Stimulated activated naive CD8-positive, alpha-beta T cell treated with anti-CD3 and anti-CD28 coated beads, Interleukin-15, Interleukin-2, amounts not matched to agents 100 U/mL and 50 U/mL, for 24 hours (primary cell): ENCODE results near the gene TERC.

Source experiments
- ATAC-seq: fragments of 150-1000 bp; cut with Tn5 transposase; one replicate; pipeline ENCODE4 v1.10.0; 2021
- DNase-seq: peaks from one replicate; pipeline ENCODE4 v3.0.0; 2021

Gene TERC

DNA sequence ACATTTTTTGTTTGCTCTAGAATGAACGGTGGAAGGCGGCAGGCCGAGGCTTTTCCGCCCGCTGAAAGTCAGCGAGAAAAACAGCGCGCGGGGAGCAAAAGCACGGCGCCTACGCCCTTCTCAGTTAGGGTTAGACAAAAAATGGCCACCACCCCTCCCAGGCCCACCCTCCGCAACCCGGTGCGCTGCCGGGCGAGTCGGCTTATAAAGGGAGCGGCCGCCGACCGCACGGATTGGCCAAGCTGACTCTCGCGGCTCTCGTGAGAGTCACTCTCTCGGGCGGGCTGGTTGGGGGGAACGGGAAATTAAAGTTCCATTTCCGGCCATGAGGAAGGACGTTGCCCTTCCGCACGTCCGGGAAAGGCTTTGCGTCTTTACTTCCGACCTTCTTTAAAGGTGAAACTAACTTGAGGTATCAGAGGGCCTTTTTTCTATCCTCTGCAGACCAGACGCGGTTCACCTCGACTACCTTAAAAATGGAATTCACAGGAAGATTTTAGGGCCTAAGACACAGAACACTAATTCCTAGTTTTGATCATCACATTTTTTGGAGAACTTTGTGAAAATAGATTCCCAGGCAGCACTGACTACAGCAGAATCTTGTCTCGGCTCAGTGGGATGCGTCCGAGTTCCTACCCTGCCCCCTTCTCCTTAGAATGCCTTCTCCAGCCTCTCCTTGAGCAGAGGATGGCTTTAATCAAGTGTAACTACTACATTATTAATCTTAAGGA, at the start of gene TERC:
Gene TERC (minus strand): TSS at position 179 of the 731 bp plus-strand sequence.
- ATAC-seq (peak; percentile 89), DNase-seq (peak; percentile 92)

DNA sequence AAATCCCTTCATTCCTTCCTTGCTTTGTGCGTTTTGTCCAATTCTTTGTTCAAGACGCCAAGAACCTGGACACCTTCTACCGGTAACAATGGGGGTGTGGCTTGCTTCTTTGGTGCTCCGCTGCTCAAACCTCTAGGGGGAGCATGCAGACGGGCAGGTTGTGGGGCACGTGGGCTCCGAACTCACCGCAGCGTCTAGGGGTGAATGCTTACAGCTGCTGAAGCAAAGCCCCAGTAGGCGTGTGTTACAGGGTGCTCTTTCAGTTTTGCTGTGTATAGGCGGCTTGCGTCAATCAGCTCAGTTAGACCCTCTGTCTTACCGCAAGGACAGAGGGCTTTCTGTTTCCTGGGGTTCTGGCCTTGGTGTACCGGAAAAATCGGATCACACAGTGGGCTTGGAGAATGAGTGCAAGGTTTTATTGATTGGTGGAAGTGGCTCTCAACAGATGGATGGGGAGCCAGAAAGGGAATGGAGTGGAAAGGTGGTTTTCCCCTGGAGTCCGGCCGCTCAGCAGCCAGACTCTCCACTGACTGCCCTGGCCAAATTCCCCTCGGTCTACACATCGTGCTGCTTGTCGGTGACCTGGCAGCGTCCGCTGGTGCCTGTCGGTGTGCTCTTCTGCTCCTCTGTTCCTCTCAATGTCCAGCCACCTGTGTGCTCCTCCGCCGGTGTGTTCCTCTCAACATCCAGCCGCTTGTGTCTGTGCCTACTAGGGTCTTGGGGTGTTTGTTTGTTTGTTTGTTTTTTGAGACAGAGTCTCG, 49.1 kb upstream of the TERC start:
- ATAC-seq: peak; percentile 91
- DNase-seq: peak; percentile 77

DNA sequence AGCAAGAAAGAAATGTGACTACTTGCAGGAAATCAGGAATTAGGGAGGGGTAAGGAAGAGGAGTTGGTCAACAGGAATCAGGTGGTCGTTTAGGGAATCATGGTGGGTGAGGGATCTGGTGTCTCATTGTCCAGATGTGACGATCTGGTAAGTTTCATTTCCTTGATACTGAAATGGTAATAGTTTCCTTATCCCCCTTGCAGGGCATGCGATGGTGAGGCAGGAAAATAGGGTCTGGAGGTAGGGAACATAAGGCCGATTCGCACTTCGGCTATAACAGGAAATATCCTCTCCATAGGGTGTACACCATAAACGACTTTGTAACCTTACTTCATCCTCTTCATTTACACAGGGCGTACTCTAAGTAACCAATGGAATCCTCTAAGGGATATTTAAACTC, 48.4 kb upstream of the TERC start:
- DNase-seq (no peak), ATAC-seq (no peak)

DNA sequence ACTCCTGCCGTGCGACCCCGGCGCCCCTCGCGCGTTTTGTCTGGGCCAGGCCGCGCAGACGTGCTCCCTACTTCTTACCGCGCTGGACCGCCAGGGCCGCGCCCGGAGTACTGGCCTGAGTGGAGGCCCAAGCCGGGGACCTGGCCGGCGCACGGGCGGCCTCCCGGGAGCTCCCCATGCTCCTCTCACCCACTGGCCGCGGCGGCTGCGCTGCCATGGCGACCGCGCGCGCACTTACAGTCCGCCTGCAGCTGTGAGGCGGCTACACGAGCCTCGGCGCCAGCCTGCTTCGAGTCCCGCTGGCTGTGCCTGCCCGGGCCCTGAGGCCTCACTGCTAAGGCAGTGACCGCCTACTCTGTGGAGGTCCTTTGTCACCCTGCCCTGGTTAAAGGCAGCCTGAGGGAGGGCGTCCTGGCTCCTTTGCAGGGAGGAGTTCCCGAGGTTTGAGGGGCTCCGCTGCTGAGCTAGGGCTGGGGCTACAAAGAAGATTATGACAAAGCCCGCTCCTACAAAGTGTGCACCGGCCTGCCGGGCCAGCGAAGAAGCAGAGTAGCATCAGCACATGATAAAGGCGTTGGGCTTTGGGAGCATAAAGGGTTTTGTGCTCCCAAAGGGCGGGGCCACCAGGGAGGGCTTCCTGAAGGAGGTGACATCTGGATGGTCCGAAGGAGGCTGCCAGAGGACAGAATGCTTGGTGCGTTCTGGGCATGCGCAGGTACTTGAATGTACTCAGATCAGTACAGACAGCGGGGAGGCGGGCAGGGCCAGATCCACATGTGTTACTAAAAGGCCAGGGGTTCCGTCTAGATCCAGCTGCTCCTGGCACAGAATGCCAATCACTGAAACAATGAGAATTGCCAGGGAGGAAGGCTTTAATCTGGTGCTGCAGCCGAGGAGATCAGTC, 47.7 kb upstream of the TERC start, which contains the start of the genes LRRC34 and LRRIQ4:
Gene LRRC34 (minus strand): TSS at position 573 of the 904 bp plus-strand sequence. CDS start 356 bp downstream, at position 217.
Gene LRRIQ4 (plus strand): TSS at position 539 of the 904 bp plus-strand sequence. CDS start 9,052 bp downstream, outside the sequence.
- ATAC-seq (peak; percentile 76), DNase-seq (peak; percentile 83)

DNA sequence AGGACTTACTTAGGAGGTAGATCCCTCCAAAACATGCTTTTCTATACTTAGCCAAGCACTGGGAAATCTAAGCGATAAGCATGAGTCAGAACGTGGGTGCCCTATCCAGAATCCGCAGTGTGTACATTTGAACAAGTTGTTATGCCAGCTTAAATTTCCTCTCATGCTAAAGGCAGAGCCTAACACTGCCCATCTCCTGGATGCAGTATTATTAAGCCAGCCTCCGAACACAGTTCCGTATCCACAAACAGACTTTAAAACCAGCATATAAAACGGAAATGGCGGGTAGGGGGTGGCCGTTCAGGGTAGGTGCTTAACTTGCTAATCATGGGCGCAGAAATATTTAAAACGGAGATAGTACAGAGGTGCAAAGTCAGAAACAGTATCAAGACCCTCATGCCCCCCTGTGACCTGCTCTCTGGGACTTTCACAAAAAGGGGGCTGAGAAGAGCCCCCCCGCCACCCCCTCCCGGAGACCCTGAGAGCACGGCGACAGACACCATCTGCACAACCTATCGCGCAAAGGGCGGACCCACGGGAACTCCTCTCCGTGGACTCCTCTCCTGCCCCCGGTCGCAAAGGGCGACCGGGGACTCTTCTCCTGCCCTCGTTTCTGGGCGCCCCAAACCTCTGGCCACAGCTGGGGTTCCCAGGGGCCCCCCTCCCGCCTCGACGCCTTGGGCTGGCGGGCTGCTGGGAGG, 46.9 kb upstream of the TERC start:
- peak; percentile 3 for ATAC-seq
- DNase-seq: no peak

DNA sequence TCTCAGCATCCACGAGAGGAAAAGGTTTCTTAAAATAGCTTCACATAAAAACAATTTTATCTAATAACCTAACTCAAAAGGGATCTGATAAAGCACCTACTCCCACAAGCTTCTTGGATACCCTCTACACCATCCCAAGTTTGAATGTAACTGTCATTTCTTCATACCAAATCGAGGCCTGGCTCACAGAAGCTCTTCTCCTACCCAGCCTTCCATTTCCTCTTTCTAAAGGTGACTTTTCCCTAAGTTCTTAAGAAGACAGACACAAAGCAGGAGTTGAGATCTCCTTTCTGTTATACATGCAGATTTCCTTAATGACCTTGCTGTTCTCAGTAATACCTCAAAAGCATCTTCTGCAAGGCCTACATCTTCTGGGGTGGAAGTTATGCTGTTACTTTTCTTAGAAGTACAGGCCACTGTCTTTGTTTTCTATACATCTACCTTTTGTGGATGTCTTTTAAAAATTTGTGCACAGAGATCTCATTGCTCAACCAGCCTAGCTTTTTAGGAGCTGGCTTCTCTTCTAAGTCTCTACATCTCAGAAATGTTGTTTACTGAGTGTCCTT, 44.5 kb upstream of the TERC start:
- ATAC-seq: no peak
- no peak for DNase-seq

DNA sequence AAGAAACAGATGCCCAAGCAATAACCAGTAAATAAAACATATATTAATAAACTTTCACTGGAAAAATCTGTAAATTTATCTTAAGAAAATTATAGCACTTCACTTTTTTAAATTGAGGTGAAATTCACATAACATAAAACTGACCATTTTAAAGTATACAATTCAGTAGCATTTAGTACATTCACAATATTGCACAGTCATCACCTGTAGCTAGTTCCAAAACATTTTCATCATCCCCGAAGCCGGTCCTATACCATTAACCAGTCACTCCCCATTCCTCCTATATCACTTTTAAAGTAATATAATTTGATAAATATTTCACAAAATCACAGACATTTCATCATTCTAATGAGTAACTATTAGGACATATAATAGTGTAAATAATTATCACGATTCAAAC, 39.8 kb upstream of the TERC start:
- DNase-seq: no peak
- ATAC-seq: no peak

DNA sequence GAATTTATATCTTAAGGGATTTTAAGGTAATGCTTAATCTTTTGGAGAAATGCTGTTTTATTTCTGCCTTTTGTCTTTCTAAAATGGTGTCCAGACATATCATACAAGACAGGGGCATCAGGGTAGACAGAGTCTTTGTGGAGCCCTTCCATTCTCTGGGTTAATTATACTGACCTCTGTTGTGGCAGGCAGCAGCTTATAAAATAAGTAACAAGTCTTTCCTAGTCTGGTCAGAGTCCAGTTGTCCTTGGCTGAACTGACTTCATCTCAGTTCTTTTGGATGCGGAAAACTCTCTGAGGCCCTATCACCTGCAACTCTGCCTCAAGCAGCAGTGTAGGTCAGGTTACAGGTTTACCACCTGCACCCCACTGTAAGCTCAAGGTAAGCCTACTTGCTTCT, 27.5 kb upstream of the TERC start:
- DNase-seq (no peak), ATAC-seq (no peak)

DNA sequence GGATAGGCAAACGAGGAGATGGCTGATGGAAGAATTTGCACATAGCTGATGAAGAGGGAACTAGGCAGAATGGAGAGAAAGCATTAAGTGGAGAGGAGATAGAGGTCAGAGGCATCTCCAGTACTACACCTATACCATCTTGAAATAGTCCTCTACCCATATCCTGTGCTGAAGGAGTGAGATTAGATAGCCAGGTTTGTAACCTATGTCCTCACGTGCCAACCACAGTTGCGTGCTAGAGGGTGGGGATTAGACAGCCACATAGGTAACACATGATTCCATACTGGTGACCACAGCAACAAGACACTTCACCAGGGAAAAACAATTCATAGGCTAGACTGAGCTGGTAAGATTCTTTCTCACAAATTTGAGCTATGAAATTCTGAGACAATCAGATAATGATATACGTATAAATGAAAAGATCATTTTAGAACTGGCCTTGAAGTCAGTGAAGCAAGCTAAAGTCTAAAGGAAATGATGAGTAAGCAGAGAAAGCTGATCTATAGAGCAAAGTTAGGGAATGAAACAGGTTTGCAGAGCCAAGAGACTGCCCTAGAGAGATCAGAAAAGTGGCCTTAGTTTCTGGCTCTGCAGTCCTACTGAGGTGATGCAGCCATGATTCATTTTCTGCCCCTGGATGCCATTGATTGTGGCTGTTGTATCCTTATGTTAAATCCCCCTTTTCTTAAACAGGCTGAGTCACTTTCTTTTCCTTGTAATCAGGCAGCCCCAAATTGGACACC, 26.0 kb upstream of the TERC start:
- DNase-seq (no peak), ATAC-seq (peak; percentile 23)

DNA sequence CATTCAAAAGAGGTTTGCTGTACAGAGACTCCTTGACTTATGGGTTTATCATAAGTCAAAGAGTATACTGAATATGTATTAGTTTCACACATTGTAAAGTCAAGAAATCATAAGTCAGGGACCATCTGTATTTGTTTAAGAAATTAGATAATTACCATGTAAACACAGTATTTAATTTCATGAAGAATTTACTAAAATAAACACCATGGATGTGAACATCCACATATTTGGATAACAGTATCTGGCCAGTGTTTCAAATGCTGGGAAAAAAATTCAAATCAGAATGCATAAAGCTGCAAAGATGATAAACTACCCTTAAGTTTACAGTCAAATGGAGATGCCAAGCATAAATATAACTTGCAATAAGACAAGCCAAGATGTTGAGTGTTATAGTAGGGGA, 25.4 kb upstream of the TERC start:
- DNase-seq: no peak
- no peak for ATAC-seq

DNA sequence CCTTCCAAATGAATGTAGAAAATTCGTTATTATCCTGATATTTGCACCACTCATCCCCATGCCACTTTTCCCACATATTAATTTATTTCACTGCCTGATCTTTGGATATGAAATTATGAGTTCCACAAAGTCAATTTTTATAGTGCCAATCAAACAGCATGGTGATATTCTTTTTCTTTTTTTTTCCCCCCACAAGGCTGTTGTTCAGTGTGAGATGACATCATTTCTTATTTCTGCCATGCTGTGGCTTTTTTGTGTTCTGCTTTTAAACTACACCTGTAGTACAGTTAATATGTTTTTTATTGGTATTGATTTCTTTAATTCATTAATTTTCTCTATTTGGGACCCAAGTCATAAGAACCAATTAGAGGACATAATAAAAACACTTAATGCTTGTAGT, 22.9 kb upstream of the TERC start:
- DNase-seq (no peak), ATAC-seq (no peak)

DNA sequence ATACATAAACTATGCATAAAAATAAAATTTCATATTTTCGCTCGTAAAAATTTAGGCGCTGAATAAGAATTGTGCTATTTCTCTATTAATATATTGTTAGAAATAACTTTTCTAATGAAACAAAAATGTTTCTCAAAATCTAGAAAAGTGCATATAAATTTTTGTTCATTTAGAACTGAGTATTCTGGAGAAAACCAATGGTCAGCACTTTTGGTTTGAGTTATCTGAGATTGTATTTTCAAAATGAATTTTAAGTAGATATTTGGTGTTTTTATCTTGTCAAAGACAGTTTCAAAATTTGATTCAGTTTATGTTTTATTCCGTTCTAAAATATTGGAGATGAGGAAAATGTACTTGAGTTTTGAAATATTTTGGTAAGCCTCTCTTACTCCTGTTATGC, 22.3 kb upstream of the TERC start:
- DNase-seq (no peak), ATAC-seq (no peak)

DNA sequence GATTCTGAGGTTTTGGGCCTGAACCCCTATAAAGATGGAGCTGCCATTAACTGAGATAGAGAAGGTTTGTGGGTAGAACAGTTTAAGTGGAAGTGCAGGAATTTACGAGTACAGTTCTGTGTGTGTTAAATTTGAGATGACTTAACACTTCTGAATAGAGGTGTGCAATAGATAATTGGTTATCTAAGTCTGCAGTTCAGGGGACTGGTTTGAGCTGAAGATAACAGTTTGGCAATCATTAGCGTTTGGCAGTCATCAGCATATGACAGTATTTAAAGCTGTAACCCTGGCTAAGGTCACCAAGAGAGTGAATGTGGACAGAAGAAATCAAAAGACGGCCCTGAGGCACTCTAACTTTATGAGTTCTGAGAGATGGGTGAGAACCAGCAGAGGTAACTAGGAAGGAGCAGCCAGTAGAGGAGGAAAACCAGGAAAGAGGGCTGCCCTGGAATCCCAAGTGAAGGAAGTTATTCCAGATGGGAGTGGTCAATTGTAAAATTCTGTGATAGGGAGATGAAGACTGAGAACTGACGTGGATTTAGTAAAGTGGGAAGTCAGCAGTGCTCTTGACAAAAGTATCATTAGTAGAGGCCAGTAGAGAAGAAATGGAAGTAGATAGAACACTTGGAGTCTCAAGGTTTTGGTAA, 16.5 kb upstream of the TERC start:
- DNase-seq (no peak), ATAC-seq (no peak)

DNA sequence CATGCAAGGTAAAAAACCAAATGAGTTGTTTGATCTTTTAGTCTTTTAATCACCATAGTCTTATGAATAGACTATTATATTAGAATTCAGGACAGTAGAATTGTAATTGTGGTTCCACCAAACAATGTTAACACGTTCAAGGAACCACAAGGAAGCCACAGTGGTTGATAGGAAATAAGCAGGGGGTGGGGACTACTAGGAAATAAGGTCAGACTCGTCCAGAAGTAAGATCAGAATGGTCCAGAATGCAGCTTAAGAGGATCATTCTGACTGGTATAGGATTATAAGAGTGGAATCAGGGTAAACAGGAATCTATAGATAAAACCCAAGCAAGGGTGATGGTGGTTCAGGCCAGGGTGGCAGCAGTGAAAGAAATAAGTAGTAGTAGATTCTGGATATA, 15.9 kb upstream of the TERC start:
- ATAC-seq: peak; percentile 43
- DNase-seq: no peak

DNA sequence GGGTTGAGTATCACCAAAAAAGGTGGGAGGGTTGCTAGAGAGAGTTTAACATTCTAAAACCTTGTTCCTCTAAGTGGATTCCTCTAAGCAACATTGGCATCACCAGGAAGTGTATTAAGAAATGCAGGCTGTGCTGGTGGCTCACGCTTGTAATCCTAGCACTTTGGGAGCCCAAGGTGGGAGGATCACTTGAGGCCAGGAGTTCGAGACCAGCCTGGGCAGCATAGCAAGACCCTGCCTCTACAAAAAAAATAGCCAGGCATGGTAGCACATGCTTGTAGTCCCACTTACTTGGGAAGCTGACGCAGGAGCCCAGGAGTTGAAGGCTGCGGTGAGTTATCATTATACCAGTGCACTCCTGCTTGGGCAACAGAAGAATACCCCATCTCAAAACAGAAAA, 13.0 kb upstream of the TERC start:
- DNase-seq: no peak
- no peak for ATAC-seq

DNA sequence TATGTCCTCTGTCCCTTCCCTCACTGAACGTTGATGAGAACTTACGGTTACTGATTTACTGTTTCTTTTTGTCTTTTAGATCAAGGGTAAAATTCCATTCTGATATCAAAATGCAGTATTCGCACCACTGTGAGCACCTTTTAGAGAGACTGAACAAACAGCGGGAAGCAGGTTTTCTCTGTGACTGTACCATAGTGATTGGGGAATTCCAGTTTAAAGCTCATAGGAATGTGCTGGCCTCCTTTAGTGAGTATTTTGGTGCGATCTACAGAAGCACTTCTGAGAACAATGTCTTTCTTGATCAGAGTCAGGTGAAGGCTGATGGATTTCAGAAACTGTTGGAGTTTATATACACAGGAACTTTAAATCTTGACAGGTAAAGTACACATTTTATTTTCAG, 9.3 kb upstream of the TERC start:
- no peak for DNase-seq
- no peak for ATAC-seq

DNA sequence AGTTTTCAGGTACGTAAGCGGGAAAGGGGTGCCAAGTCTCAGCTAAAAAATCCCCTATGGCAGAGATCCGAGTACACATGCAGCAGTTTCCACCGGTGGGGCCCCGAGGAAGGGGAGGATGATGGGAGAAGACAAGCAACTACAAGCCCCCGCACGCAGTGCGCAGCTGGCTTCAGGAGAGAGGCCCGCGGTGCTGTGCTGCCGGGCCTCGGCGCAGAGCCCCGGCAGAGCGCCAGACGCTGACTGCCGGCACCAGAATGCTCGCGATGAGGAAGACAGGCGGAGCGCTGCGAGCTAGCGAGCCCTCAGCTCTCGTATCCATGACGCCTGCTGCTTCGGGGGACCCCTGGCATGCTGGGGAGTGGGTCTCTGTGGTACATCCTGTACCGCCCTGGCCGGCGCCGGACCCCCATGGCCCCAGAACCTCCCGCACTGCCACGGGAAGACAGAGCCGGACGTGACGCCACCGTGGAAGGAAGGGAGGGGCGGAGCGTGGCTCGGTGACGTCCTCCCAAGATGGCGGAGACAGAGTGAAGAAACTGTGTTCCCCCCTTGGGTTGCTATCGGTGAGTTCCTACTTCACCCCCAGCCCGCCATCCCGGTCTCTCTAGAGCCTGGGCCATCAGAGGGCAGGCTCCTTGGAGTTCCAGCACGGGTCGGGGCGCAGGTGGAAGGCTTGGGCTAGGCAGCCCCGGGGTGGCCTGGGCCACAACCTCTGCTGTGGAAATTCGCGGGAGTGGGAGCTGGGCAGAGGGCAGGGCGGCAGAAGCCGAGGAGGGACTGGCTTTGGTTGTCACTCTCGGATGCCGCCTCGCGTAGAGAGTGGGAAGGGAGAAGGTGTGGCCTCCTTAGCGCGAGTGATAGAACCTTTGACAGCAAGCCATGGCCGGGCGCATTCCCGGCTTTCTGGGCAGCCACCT, 8.3 kb upstream of the TERC start, which contains the start of gene MYNN:
Gene MYNN (plus strand): TSS at position 500 of the 920 bp plus-strand sequence. CDS start 900 bp downstream, outside the sequence.
- peak; percentile 94 for DNase-seq
- peak; percentile 84 for ATAC-seq

DNA sequence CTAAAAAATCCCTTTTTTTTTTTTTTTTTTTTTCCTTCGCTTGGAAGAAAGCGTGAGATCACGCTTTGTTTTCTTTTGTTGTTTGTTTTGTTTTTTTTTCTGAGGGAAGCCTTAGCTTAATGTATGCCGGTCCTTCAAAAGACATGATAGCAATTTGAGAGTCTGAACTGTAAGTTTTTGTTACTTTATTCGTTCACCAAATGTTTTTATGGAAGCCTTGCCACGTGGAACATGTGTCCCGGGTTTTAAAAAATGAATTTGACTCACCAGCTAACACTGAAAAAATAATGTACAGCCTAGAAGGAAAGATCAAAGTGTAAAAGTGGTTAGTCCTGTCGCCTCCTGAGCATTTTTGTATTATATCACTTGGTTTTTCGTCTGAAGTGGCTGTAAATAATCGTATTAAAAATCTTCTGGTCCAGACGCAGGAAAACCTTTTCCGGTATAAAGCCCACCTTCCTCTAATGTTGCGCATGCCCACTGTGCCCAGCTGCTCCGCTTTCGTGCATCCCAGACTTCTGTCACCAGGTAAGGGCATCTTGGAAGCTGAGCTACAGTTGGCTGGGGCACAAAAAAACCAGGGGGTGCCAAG, 7.5 kb upstream of the TERC start:
- peak; percentile 75 for DNase-seq
- peak; percentile 41 for ATAC-seq
